H1 (cell line): ENCODE results near the gene WNK2. TPM values are rescaled to one million over a fixed set of nuclear protein-coding genes. Genes with fewer than 3 reads are reported as not detected.

Experiments
- ASH2L ChIP-seq: fragments of 200-600, 300-600 bp; sonication (generic); IDR thresholded peaks from one replicate; pipeline ENCODE4 v1.7.1; 2017; ENCODE audit warnings: low read length
- BRCA1 ChIP-seq: IDR thresholded peaks from 2 replicates; pipeline ENCODE4 v1.6.1; 2012; ENCODE audit warnings: low read depth, low read length, improper control_type of control experiment
- CHD7 ChIP-seq: fragments of 300-600 bp; sonication (generic); IDR thresholded peaks from 2 replicates; pipeline ENCODE4 v1.7.1; 2012; ENCODE audit warnings: low read length, moderate library complexity, mild to moderate bottlenecking, inconsistent platforms; ENCODE audit not compliant: insufficient replicate concordance
- E2F6 ChIP-seq: IDR thresholded peaks from 2 replicates; pipeline ENCODE4 v1.6.1; 2012; ENCODE audit warnings: inconsistent platforms
- JUND ChIP-seq: IDR thresholded peaks from 2 replicates; pipeline ENCODE4 v1.6.1; 2011; ENCODE audit warnings: mild to moderate bottlenecking, improper control_type of control experiment, low read length
- RNF2 ChIP-seq: fragments of 200-900, 300-1000 bp; sonication (generic); IDR thresholded peaks from 2 replicates; pipeline ENCODE4 v1.7.1; 2016; ENCODE audit warnings: borderline replicate concordance, low read depth, mild to moderate bottlenecking, antibody characterized with exemption, low read length; ENCODE audit not compliant: poor library complexity, severe bottlenecking; ENCODE audit errors: missing control alignments
- SIX5 ChIP-seq: IDR thresholded peaks from 2 replicates; pipeline ENCODE4 v1.6.1; 2011; ENCODE audit warnings: mild to moderate bottlenecking, low read depth, low read length
- SP2 ChIP-seq: IDR thresholded peaks from 2 replicates; pipeline ENCODE4 v1.6.1; 2012; ENCODE audit warnings: mild to moderate bottlenecking, low read length, inconsistent platforms
- SP4 ChIP-seq: IDR thresholded peaks from 2 replicates; pipeline ENCODE4 v1.6.1; 2012; ENCODE audit warnings: low read length, inconsistent platforms
- TAF7 ChIP-seq: optimal IDR thresholded peaks from 2 replicates; pipeline ENCODE3; 2011; ENCODE audit warnings: low read depth, mild to moderate bottlenecking, inconsistent platforms, low read length, moderate library complexity, borderline replicate concordance
- polyA plus RNA-seq, 7 experiments: library from polyadenylated mRNA; depleted of rRNA in 3 of 7; stranded (reverse) in 5 of 7; unstranded in 2 of 7; fragments of >200 nt in 5 of 7; fragments of 200-250 nt in 2 of 7; gene quantifications; 1 replicate in 5 of 7; 2 replicates in 1 of 7; 4 replicates in 1 of 7; pipeline versions ENCODE4 v1.2.1 to v1.2.3, GENCODE V29; 2011 to 2013; ENCODE audit warnings: missing spikeins in 2 of 7, mixed read lengths in 2 of 7
- total RNA-seq: library from RNA; stranded (reverse); fragmentation: NEBNext Ultra II Directional; extraction: Animal tissue kit (Norgen Biotek cat#: 25700); gene quantifications from 2 replicates; pipeline ENCODE4 v1.2.1, GENCODE V29; 2021

The WNK2 gene
- total and polyA plus RNA-seq, 2 of the 8 experiments (the other 6 are each of a cell fraction or from before 2014, with no cell fraction given), result 12.0 to 87.2 TPM

GRCh38 chr9:93292288-93292615 is 108.3 kb downstream of the WNK2 start (continued):
- TF ChIP-seq CHD7, result no peak
- no peak for TF ChIP-seq SP4
- no peak for TF ChIP-seq SP2
- no peak for TF ChIP-seq RNF2
- no peak for TF ChIP-seq BRCA1
- no peak for TF ChIP-seq JUND
- TF ChIP-seq ASH2L, result no peak
- no peak for TF ChIP-seq TAF7
- no peak for TF ChIP-seq SIX5
- no peak for TF ChIP-seq E2F6
- TF ChIP-seq, all 59 proteins: peak for 0
